HG02763 (cell line): Measurements from ENCODE around the gene LTBP3.

Experiments used
- ATAC-seq: cut with Tn5 transposase; IDR thresholded peaks from one replicate; pipeline ENCODE4 v1.9.1; 2021; ENCODE audit warnings: mild to moderate bottlenecking, moderate library complexity; ENCODE audit not compliant: unreplicated experiment

The LTBP3 gene

GRCh38 chr11:65586247-65586630 lies 28.1 kb upstream of the LTBP3 start:
- ATAC-seq = no peak

GRCh38 chr11:65585396-65586246 lies 27.5 kb upstream of the LTBP3 start:
- ATAC-seq = no peak

- no peak for ATAC-seq
Observed at GRCh38 chr11:65584723-65585171, 26.6 kb upstream of the LTBP3 start.

GRCh38 chr11:65584106-65584505 lies 25.9 kb upstream of the LTBP3 start:
- ATAC-seq = no peak

GRCh38 chr11:65583589-65583988 lies 25.4 kb upstream of the LTBP3 start:
- ATAC-seq = no peak

GRCh38 chr11:65581928-65582327 lies 23.8 kb upstream of the LTBP3 start:
- ATAC-seq = no peak

- no peak for ATAC-seq
Observed at GRCh38 chr11:65580756-65581155, 22.6 kb upstream of the LTBP3 start.

- no peak for ATAC-seq
Observed at GRCh38 chr11:65580031-65580692, 22.0 kb upstream of the LTBP3 start.

- ATAC-seq = no peak
Observed at GRCh38 chr11:65579291-65579690, 21.1 kb upstream of the LTBP3 start.

GRCh38 chr11:65578667-65579066 lies 20.5 kb upstream of the LTBP3 start:
- no peak for ATAC-seq

GRCh38 chr11:65578134-65578533 lies 20.0 kb upstream of the LTBP3 start:
- ATAC-seq = no peak

GRCh38 chr11:65577756-65578109 lies 19.6 kb upstream of the LTBP3 start:
- no peak for ATAC-seq

GRCh38 chr11:65576867-65577755 lies 19.0 kb upstream of the LTBP3 start:
- ATAC-seq = no peak

- ATAC-seq = no peak
Observed at GRCh38 chr11:65576232-65576866, 18.2 kb upstream of the LTBP3 start.

- ATAC-seq = peak; percentile 28
Observed at GRCh38 chr11:65575568-65576231, 17.5 kb upstream of the LTBP3 start, which contains the start of gene EHBP1L1. EHBP1L1 (plus strand) TSS chr11:65576053; CDS start chr11:65576303, 250 bp downstream.

GRCh38 chr11:65574811-65575567 lies 16.8 kb upstream of the LTBP3 start:
- ATAC-seq = no peak

GRCh38 chr11:65574109-65574810 lies 16.1 kb upstream of the LTBP3 start:
- ATAC-seq = peak; percentile 36

- ATAC-seq = no peak
Observed at GRCh38 chr11:65573391-65574079, 15.4 kb upstream of the LTBP3 start.
